ENCODE results near the gene SEZ6L. TPM values are rescaled to one million over a fixed set of nuclear protein-coding genes. Genes with fewer than 3 reads are reported as not detected.

Gene SEZ6L
- total RNA-seq, 1 donor from 2014 or later, result 2.3 TPM

- H3K4me3 Mint-ChIP-seq (ENCODE audit: unreplicated experiment), result no peak overlapping the region
- peaks cover 17% of the 10 kb centered on the region for H3K27me3 Mint-ChIP-seq (ENCODE audit: low read depth, unreplicated experiment)
- TF ChIP-seq EZH2 (IDR thresholded peaks at IDR 0.05; ENCODE audit: insufficient read depth, low read length) (no peak), CTCF (IDR thresholded peaks at IDR 0.05; ENCODE audit: insufficient read depth, low read depth, low read length) (no peak)
- H3K9me3 Mint-ChIP-seq (ENCODE audit: unreplicated experiment), result peaks cover 7% of the 10 kb centered on the region
- Histone ChIP-seq H3K36me3 (ENCODE audit: insufficient read depth, low read length) (no peaks in the 10 kb centered on the region), H3K4me2 (ENCODE audit: low read length) (no peak overlapping the region), H3K4me1 (ENCODE audit: insufficient read depth, low read length) (no peaks in the 10 kb centered on the region), H4K20me1 (ENCODE audit: insufficient read depth, low read length) (no peaks in the 10 kb centered on the region), H3K4me3 (ENCODE audit: insufficient read depth, low read depth, low read length) (no peak overlapping the region), H3K27ac (ENCODE audit: low read depth, low read length) (no peak overlapping the region), H3K9ac (ENCODE audit: low read length) (no peak overlapping the region), H3K79me2 (ENCODE audit: insufficient read depth, low read length) (no peaks in the 10 kb centered on the region), H3K9me3 (ENCODE audit: insufficient read depth, low read depth, low read length) (peaks cover 4% of the 10 kb centered on the region), H2AFZ (ENCODE audit: low read depth, low read length) (no peak overlapping the region), H3K27me3 (ENCODE audit: insufficient read depth, low read length) (peaks cover 50% of the 10 kb centered on the region)
- no peak overlapping the region for H3K27ac Mint-ChIP-seq (ENCODE audit: unreplicated experiment)
- no peak for FAIRE-seq
- no peaks in the 10 kb centered on the region for H3K36me3 Mint-ChIP-seq (ENCODE audit: low read depth, unreplicated experiment)
- no peaks in the 10 kb centered on the region for H3K4me1 Mint-ChIP-seq (ENCODE audit: low read depth, unreplicated experiment)
- DNase-seq (ENCODE audit: low read depth), result no peak
Measured at GRCh38 chr22:26380072-26380830, 211.0 kb downstream of the SEZ6L start.

- no peak overlapping the region for H3K4me2 ChIP-seq (ENCODE audit: low read length)
- no peak overlapping the region for H3K4me3 ChIP-seq (ENCODE audit: insufficient read depth, low read depth, low read length)
- DNase-seq (ENCODE audit: low read depth) (no peak), FAIRE-seq (no peak)
- no peak overlapping the region for H2AFZ ChIP-seq (ENCODE audit: low read depth, low read length)
- peaks cover 43% of the 10 kb centered on the region for H3K27me3 ChIP-seq (ENCODE audit: insufficient read depth, low read length)
- H3K27me3 Mint-ChIP-seq (ENCODE audit: low read depth, unreplicated experiment), result peaks cover 15% of the 10 kb centered on the region
- no peaks in the 10 kb centered on the region for H3K4me1 Mint-ChIP-seq (ENCODE audit: low read depth, unreplicated experiment)
- H3K9me3 Mint-ChIP-seq (ENCODE audit: unreplicated experiment), result peaks cover 7% of the 10 kb centered on the region
- no peaks in the 10 kb centered on the region for H3K36me3 Mint-ChIP-seq (ENCODE audit: low read depth, unreplicated experiment)
- no peaks in the 10 kb centered on the region for H3K79me2 ChIP-seq (ENCODE audit: insufficient read depth, low read length)
- no peaks in the 10 kb centered on the region for H3K36me3 ChIP-seq (ENCODE audit: insufficient read depth, low read length)
- no peak for TF ChIP-seq CTCF (IDR thresholded peaks at IDR 0.05; ENCODE audit: insufficient read depth, low read depth, low read length)
- no peak for TF ChIP-seq EZH2 (IDR thresholded peaks at IDR 0.05; ENCODE audit: insufficient read depth, low read length)
- H3K9ac ChIP-seq (ENCODE audit: low read length), result no peak overlapping the region
- no peaks in the 10 kb centered on the region for H4K20me1 ChIP-seq (ENCODE audit: insufficient read depth, low read length)
- peaks cover 4% of the 10 kb centered on the region for H3K9me3 ChIP-seq (ENCODE audit: insufficient read depth, low read depth, low read length)
- no peak overlapping the region for H3K27ac ChIP-seq (ENCODE audit: low read depth, low read length)
- H3K4me3 Mint-ChIP-seq (ENCODE audit: unreplicated experiment), result no peak overlapping the region
- no peak overlapping the region for H3K27ac Mint-ChIP-seq (ENCODE audit: unreplicated experiment)
- H3K4me1 ChIP-seq (ENCODE audit: insufficient read depth, low read length), result no peaks in the 10 kb centered on the region
Measured at GRCh38 chr22:26382782-26383181, 213.5 kb downstream of the SEZ6L start.

GRCh38 chr22:26383968-26384556, 214.8 kb downstream of the SEZ6L start:
- no peak overlapping the region for H3K27ac ChIP-seq (ENCODE audit: low read depth, low read length)
- H3K4me3 ChIP-seq (ENCODE audit: insufficient read depth, low read depth, low read length), result no peak overlapping the region
- no peaks in the 10 kb centered on the region for H3K4me1 ChIP-seq (ENCODE audit: insufficient read depth, low read length)
- H3K4me3 Mint-ChIP-seq (ENCODE audit: unreplicated experiment), result no peak overlapping the region
- no peak overlapping the region for H3K27ac Mint-ChIP-seq (ENCODE audit: unreplicated experiment)
- FAIRE-seq (no peak), DNase-seq (ENCODE audit: low read depth) (no peak)
- no peak overlapping the region for H2AFZ ChIP-seq (ENCODE audit: low read depth, low read length)
- no peaks in the 10 kb centered on the region for H4K20me1 ChIP-seq (ENCODE audit: insufficient read depth, low read length)
- peaks cover 10% of the 10 kb centered on the region for H3K9me3 Mint-ChIP-seq (ENCODE audit: unreplicated experiment)
- H3K9ac ChIP-seq (ENCODE audit: low read length), result no peak overlapping the region
- H3K4me2 ChIP-seq (ENCODE audit: low read length), result no peak overlapping the region
- no peaks in the 10 kb centered on the region for H3K79me2 ChIP-seq (ENCODE audit: insufficient read depth, low read length)
- H3K9me3 ChIP-seq (ENCODE audit: insufficient read depth, low read depth, low read length), result peaks cover under 1% of the 10 kb centered on the region
- no peaks in the 10 kb centered on the region for H3K36me3 Mint-ChIP-seq (ENCODE audit: low read depth, unreplicated experiment)
- H3K27me3 ChIP-seq (ENCODE audit: insufficient read depth, low read length), result peaks cover 36% of the 10 kb centered on the region
- no peaks in the 10 kb centered on the region for H3K36me3 ChIP-seq (ENCODE audit: insufficient read depth, low read length)
- no peaks in the 10 kb centered on the region for H3K4me1 Mint-ChIP-seq (ENCODE audit: low read depth, unreplicated experiment)
- no peak for TF ChIP-seq CTCF (IDR thresholded peaks at IDR 0.05; ENCODE audit: insufficient read depth, low read depth, low read length)
- TF ChIP-seq EZH2 (IDR thresholded peaks at IDR 0.05; ENCODE audit: insufficient read depth, low read length), result no peak
- peaks cover 10% of the 10 kb centered on the region for H3K27me3 Mint-ChIP-seq (ENCODE audit: low read depth, unreplicated experiment)
